Upper lobe of left lung (tissue), 4 donors: Measurements from ENCODE around the gene NCK2.

Experiments used
- CTCF ChIP-seq, 6 experiments: fragments of 450-650 bp in 4 of 6; fragments of 200-600 bp in 2 of 6; sonication (generic) in 2 of 6; IDR thresholded peaks; one replicate each; pipeline ENCODE4 v1.5.1; 2016 to 2019; ENCODE audit warnings: antibody characterized with exemption in 6 of 6
- EP300 ChIP-seq, 4 donors: sonication (generic); formaldehyde crosslinking; IDR thresholded peaks; one replicate each; pipeline ENCODE4 v1.5.1; 2017; ENCODE audit warnings: antibody characterized with exemption in 4 of 4, control low read depth in 2 of 4
- POLR2A ChIP-seq, 4 donors: fragments of 450-650 bp; IDR thresholded peaks; one replicate each; pipeline ENCODE4 v1.5.1; 2016 to 2017; ENCODE audit warnings: antibody characterized with exemption in 4 of 4, mild to moderate bottlenecking in 2 of 4

- TF ChIP-seq CTCF (IDR thresholded peaks at IDR 0.05) (no peak), POLR2A (IDR thresholded peaks at IDR 0.05) (no peak), EP300 (IDR thresholded peaks at IDR 0.05) (no peak)
Observed at GRCh38 chr2:105792561-105792960, 47.8 kb downstream of the NCK2 start.
